Esophagus squamous epithelium (tissue), 5 donors: ENCODE data around the gene SLC38A8. TPM values are rescaled to one million over a fixed set of nuclear protein-coding genes. Genes with fewer than 3 reads are reported as not detected.

Experiments
- DNase-seq: peaks from one replicate; lab custom pipeline; 2025; lab: John Stamatoyannopoulos, UW
- H3K27ac ChIP-seq, 4 donors: fragments of 200-600 bp; sonication (generic); one replicate each; pipeline ENCODE4 v1.5.1; 2016 to 2019; ENCODE audit warnings: mild to moderate bottlenecking in 1 of 4
- H3K27me3 ChIP-seq, 4 donors: fragments of 200-600 bp; sonication (generic); 1 replicate in 3 of 4; 2 replicates in 1 of 4; pipeline versions ENCODE4 v1.5.1 to v1.6.0; 2017 to 2021; ENCODE audit warnings: antibody characterized with exemption in 1 of 4
- H3K36me3 ChIP-seq, 3 donors: fragments of 200-600 bp; sonication (generic); one replicate each; pipeline ENCODE4 v1.5.1; 2016 to 2019
- H3K4me1 ChIP-seq, 3 donors: fragments of 200-600 bp; sonication (generic); one replicate each; pipeline ENCODE4 v1.5.1; 2017 to 2019
- H3K4me3 ChIP-seq, 4 donors: fragments of 200-600 bp; sonication (generic); 1 replicate in 3 of 4; 2 replicates in 1 of 4; pipeline ENCODE4 v1.5.1; 2016 to 2019; ENCODE audit warnings: mild to moderate bottlenecking in 2 of 4, moderate library complexity in 1 of 4
- H3K9me3 ChIP-seq, 3 donors: fragments of 200-600 bp; sonication (generic); one replicate each; pipeline ENCODE4 v1.5.1; 2016 to 2019
- CTCF ChIP-seq, 6 experiments: fragments of 450-650 bp in 4 of 6; fragments of 200-600 bp in 2 of 6; sonication (generic) in 2 of 6; IDR thresholded peaks; one replicate each; pipeline ENCODE4 v1.5.1; 2016 to 2019; ENCODE audit warnings: antibody characterized with exemption in 6 of 6, mild to moderate bottlenecking in 4 of 6, moderate library complexity in 4 of 6
- POLR2A ChIP-seq, 4 donors: fragments of 450-650 bp; IDR thresholded peaks; one replicate each; pipeline ENCODE4 v1.6.1; 2017; ENCODE audit warnings: antibody characterized with exemption in 4 of 4, mild to moderate bottlenecking in 4 of 4, moderate library complexity in 3 of 4
- WGBS, 2 donors: methylation state at CpG; one replicate each; pipeline ENCODE4 v1.1.5; 2018; 5-methylcytosine and 5-hydroxymethylcytosine counted together
- intact Hi-C: fragments of 100-400 bp; cut with DNase I; formaldehyde crosslinking; loops from one replicate; pipeline ENCODE4 v1.15.0; 2022
- total RNA-seq, 4 donors: library from RNA; depleted of rRNA; stranded (reverse); fragments of >200 nt; gene quantifications; one replicate each; pipeline ENCODE4 v1.1.0, GENCODE V29; 2016
- donor health status: DM: yes; HTN: yes; CAD: no.

The SLC38A8 gene
- total RNA-seq, 4 donors from 2014 or later = not detected

- TF ChIP-seq POLR2A (IDR thresholded peaks at IDR 0.05) = no peak
- TF ChIP-seq CTCF (IDR thresholded peaks at IDR 0.05) = no peak
- Histone ChIP-seq H3K36me3 (no peaks in the 10 kb centered on the region), H3K4me1 (no peaks in the 10 kb centered on the region), H3K4me3 (no peak overlapping the region), H3K27me3 (peaks cover 0 to 52% (median 0%) of the 10 kb centered on the region in 4 donors), H3K27ac (no peak overlapping the region), H3K9me3 (no peaks in the 10 kb centered on the region)
- intact Hi-C loops = no loop called here
- 55 to 64% methylated on average over 7 to 8 of the region's 8 CpGs for WGBS, 2 donors
- no peak for DNase-seq
Observed at GRCh38 chr16:84007965-84008364, 34.6 kb downstream of the SLC38A8 start.

GRCh38 chr16:84007520-84007919, 35.1 kb downstream of the SLC38A8 start:
- Histone ChIP-seq H3K27me3 (peaks cover 0 to 56% (median 0%) of the 10 kb centered on the region in 4 donors), H3K27ac (no peak overlapping the region), H3K9me3 (no peaks in the 10 kb centered on the region), H3K36me3 (no peaks in the 10 kb centered on the region), H3K4me1 (no peaks in the 10 kb centered on the region), H3K4me3 (no peak overlapping the region)
- 71 to 82% methylated on average over 4 of the region's 4 CpGs for WGBS, 2 donors
- intact Hi-C loops = no loop called here
- TF ChIP-seq POLR2A (IDR thresholded peaks at IDR 0.05) = no peak
- TF ChIP-seq CTCF (IDR thresholded peaks at IDR 0.05) = no peak
- no peak for DNase-seq

GRCh38 chr16:84005391-84005790, 37.2 kb downstream of the SLC38A8 start:
- intact Hi-C loops = no loop called here
- no peak for DNase-seq
- no peak overlapping the region for H3K4me3 ChIP-seq
- no peak for TF ChIP-seq CTCF (IDR thresholded peaks at IDR 0.05)
- TF ChIP-seq POLR2A (IDR thresholded peaks at IDR 0.05) = no peak
- no peaks in the 10 kb centered on the region for H3K9me3 ChIP-seq
- H3K27me3 ChIP-seq = peaks cover 0 to 78% (median 0%) of the 10 kb centered on the region in 4 donors
- WGBS, 2 donors = 56 to 69% methylated on average over 4 to 5 of the region's 5 CpGs
- H3K4me1 ChIP-seq = no peaks in the 10 kb centered on the region
- H3K27ac ChIP-seq = no peak overlapping the region
- no peaks in the 10 kb centered on the region for H3K36me3 ChIP-seq

- 52 to 78% methylated on average over 3 to 6 of the region's 7 CpGs for WGBS, 2 donors
- intact Hi-C loops = no loop called here
- Histone ChIP-seq H3K9me3 (no peaks in the 10 kb centered on the region), H3K27me3 (peaks cover 0 to 80% (median 0%) of the 10 kb centered on the region in 4 donors), H3K36me3 (no peaks in the 10 kb centered on the region), H3K4me1 (no peaks in the 10 kb centered on the region), H3K27ac (no peak overlapping the region), H3K4me3 (no peak overlapping the region)
- DNase-seq = no peak
- TF ChIP-seq CTCF (IDR thresholded peaks at IDR 0.05) (no peak), POLR2A (IDR thresholded peaks at IDR 0.05) (no peak)
Observed at GRCh38 chr16:84004442-84004841, 38.2 kb downstream of the SLC38A8 start.

- no peak for DNase-seq
- peaks cover 0 to 87% (median 0%) of the 10 kb centered on the region in 4 donors for H3K27me3 ChIP-seq
- H3K4me3 ChIP-seq = no peak overlapping the region
- H3K27ac ChIP-seq = no peak overlapping the region
- intact Hi-C loops = no loop called here
- TF ChIP-seq CTCF (IDR thresholded peaks at IDR 0.05) = no peak
- TF ChIP-seq POLR2A (IDR thresholded peaks at IDR 0.05) = no peak
- no peaks in the 10 kb centered on the region for H3K36me3 ChIP-seq
- H3K9me3 ChIP-seq = no peaks in the 10 kb centered on the region
- 73 to 84% methylated on average over 10 to 11 of the region's 12 CpGs for WGBS, 2 donors
- H3K4me1 ChIP-seq = no peaks in the 10 kb centered on the region
Observed at GRCh38 chr16:84003038-84003437, 39.6 kb downstream of the SLC38A8 start.
